GM21717 (cell line): Measurements from ENCODE around the gene DPF1.

ENCODE experiments used
- ATAC-seq: cut with Tn5 transposase; IDR thresholded peaks from one replicate; pipeline ENCODE4 v1.9.1; 2021; ENCODE audit warnings: mild to moderate bottlenecking, moderate library complexity; ENCODE audit not compliant: unreplicated experiment

The DPF1 gene

DNA sequence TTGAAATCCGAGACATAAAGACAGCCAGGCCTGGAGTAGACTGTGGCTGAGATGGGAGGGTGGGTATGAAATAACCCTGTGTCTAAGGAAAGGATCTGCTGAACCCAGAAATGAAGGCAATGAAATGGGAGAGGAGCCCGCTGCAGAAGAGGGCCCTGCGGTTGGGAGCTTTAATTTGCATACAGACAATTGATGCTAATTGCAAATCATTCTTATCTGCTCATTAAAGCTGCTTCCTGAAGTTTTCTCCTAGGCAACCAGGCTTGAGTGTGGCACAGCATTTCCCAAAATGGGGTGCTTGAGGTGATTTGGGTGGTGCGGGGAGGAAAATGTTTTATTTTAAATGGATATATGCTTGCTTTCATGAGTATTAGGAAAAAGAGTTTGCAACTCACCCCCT, 55.4 kb downstream of the DPF1 start:
- no peak for ATAC-seq

GRCh38 chr19:38165335-38165734, 58.7 kb downstream of the DPF1 start:
- no peak for ATAC-seq

GRCh38 chr19:38164526-38164925, 59.5 kb downstream of the DPF1 start:
- no peak for ATAC-seq

DNA sequence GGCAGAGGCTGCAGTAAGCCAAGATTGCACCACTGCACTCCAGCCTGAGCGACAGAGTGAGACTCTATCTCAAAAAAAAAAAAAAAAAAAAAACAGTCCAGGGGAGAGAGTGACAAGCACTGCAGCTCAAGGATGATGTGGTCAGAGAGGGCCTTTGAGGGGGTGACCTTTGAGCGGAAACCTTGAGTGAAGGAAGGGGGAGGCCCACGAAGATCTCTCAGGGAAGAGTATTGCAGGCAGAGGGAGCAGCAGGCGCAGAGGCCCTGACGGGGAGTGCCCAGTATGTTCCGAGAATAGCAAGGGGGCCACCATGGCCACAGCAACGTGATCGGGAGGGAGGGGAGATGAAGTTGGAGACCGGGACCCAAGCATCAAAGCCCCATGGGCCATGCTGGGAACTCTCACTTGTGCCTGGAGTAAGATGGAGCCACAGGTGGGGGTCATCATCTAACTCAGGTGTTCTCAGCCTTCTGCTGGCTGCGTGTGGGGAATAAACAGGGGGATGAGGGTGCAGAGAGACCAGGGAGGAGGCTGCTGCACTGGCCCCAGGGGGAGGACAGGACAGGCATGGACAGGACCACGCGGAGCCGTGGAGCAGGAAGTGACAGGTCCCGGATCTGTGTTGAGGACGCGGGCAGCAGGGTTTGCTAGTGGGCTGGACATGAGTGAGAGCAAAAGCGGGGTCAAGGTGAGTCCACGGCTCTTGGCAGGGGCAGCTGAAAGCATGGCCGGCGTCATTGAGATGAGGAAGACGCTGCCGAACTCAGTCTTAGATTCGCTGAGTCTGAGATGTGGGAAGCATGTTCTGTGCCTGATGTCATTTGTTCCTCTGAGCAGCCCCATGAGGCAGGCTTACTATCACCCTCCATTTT, 60.4 kb downstream of the DPF1 start:
- ATAC-seq = no peak

DNA sequence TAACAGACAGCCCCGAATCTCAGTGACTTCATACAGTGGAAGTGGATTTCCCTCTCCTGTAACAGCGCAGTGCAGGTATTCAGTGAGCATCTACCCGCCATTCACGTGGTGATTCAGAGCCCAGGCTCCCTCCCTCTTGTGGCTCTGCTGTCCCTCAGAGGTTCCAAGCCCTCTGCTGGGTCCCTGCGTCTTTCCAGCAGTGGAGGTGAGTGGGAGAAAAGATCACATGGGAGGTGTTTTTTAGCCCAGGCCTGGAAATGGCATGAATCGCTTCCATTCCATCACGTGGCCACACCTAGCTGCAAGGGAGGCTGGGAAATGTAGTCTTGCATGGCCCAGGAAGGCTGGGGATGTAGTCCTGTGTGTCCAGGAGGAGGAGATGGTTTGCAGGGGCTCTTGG, 61.4 kb downstream of the DPF1 start:
- no peak for ATAC-seq

- ATAC-seq = no peak
Measured at GRCh38 chr19:38162094-38162493, 61.9 kb downstream of the DPF1 start.
